ENCODE results near the gene CERCAM.

The CERCAM gene

GRCh38 chr9:128420651-128421481 lies at the start of gene CERCAM:
Gene CERCAM (plus strand): TSS chr9:128420857. CDS start chr9:128420878, 21 bp downstream.
- DNase-seq = peak; percentile 40

GRCh38 chr9:128371630-128372117 lies 49.0 kb upstream of the CERCAM start:
- DNase-seq = no peak

- no peak for DNase-seq
Observed at GRCh38 chr9:128372188-128372641, 48.4 kb upstream of the CERCAM start.

- no peak for DNase-seq
Observed at GRCh38 chr9:128372784-128373183, 47.9 kb upstream of the CERCAM start.

- no peak for DNase-seq
Observed at GRCh38 chr9:128374221-128374675, 46.4 kb upstream of the CERCAM start.

GRCh38 chr9:128375865-128376264 lies 44.8 kb upstream of the CERCAM start:
- DNase-seq = no peak

GRCh38 chr9:128382261-128382660 lies 38.4 kb upstream of the CERCAM start:
- no peak for DNase-seq

GRCh38 chr9:128383007-128383753 lies 37.5 kb upstream of the CERCAM start:
- DNase-seq = no peak

GRCh38 chr9:128383791-128384190 lies 36.9 kb upstream of the CERCAM start:
- DNase-seq = no peak

GRCh38 chr9:128384801-128385495 lies 35.7 kb upstream of the CERCAM start:
- no peak for DNase-seq

- DNase-seq = no peak
Observed at GRCh38 chr9:128385496-128386460, 34.9 kb upstream of the CERCAM start.

GRCh38 chr9:128388150-128388549 lies 32.5 kb upstream of the CERCAM start:
- DNase-seq = no peak

GRCh38 chr9:128389395-128390149 lies 31.1 kb upstream of the CERCAM start:
- DNase-seq = peak; percentile 48

- DNase-seq = no peak
Observed at GRCh38 chr9:128390150-128390812, 30.4 kb upstream of the CERCAM start.

- DNase-seq = no peak
Observed at GRCh38 chr9:128390813-128391711, 29.6 kb upstream of the CERCAM start.

GRCh38 chr9:128391956-128392301 lies 28.7 kb upstream of the CERCAM start:
- DNase-seq = no peak

- DNase-seq = no peak
Observed at GRCh38 chr9:128392302-128393144, 28.1 kb upstream of the CERCAM start.

GRCh38 chr9:128393145-128393775 lies 27.4 kb upstream of the CERCAM start:
- DNase-seq = no peak
